GM19452 (cell line): ENCODE data around the gene ZBP1.
"Not testable (repeated sequence)": the region's sequence is repeated elsewhere in the genome, so short reads cannot be mapped to it uniquely, and the experiment has no call there.

ENCODE experiments used
- ATAC-seq: cut with Tn5 transposase; IDR thresholded peaks from one replicate; pipeline ENCODE4 v1.9.1; 2021; ENCODE audit not compliant: unreplicated experiment

Gene ZBP1

GRCh38 chr20:57647933-57648785 lies 27.9 kb upstream of the ZBP1 start:
- ATAC-seq, result no peak

GRCh38 chr20:57647006-57647932 lies 27.0 kb upstream of the ZBP1 start:
- ATAC-seq, result no peak

- ATAC-seq, result no peak
These were observed 18.6 kb upstream of the ZBP1 start for GRCh38 chr20:57638895-57639236.

GRCh38 chr20:57638173-57638894 lies 18.1 kb upstream of the ZBP1 start:
- no peak for ATAC-seq

GRCh38 chr20:57633945-57634491 lies 13.8 kb upstream of the ZBP1 start:
- ATAC-seq, result no peak

GRCh38 chr20:57632286-57632685 lies 12.1 kb upstream of the ZBP1 start:
- ATAC-seq, result no peak

- no peak for ATAC-seq
These were observed 9.8 kb upstream of the ZBP1 start for GRCh38 chr20:57630061-57630460.

GRCh38 chr20:57629491-57629901 lies 9.3 kb upstream of the ZBP1 start:
- ATAC-seq, result not testable (repeated sequence)

- not testable (repeated sequence) for ATAC-seq
These were observed 8.7 kb upstream of the ZBP1 start for GRCh38 chr20:57628962-57629308.

- ATAC-seq, result peak; percentile 60
These were observed 8.1 kb upstream of the ZBP1 start for GRCh38 chr20:57628047-57628961.

GRCh38 chr20:57627339-57627738 lies 7.1 kb upstream of the ZBP1 start:
- no peak for ATAC-seq

- no peak for ATAC-seq
These were observed 5.8 kb upstream of the ZBP1 start for GRCh38 chr20:57625978-57626377.

GRCh38 chr20:57625181-57625958 lies 5.1 kb upstream of the ZBP1 start:
- ATAC-seq, result no peak

- ATAC-seq, result no peak
These were observed 3.9 kb upstream of the ZBP1 start for GRCh38 chr20:57624124-57624523.

- no peak for ATAC-seq
These were observed 2.6 kb upstream of the ZBP1 start for GRCh38 chr20:57622579-57623381.

GRCh38 chr20:57622201-57622570 lies 2.0 kb upstream of the ZBP1 start:
- no peak for ATAC-seq

- ATAC-seq, result no peak
These were observed 1.4 kb upstream of the ZBP1 start for GRCh38 chr20:57621421-57622200.

GRCh38 chr20:57620999-57621398 lies 773 bp upstream of the ZBP1 start:
- no peak for ATAC-seq
